Omental fat pad (tissue), 4 donors: ENCODE data around the gene MMS19. TPM values are rescaled to one million over a fixed set of nuclear protein-coding genes. Genes with fewer than 3 reads are reported as not detected.

ENCODE experiments used
- ATAC-seq: fragments of 150-250 bp; one replicate; pipeline ENCODE4 v1.9.1; 2016; ENCODE audit warnings: mild to moderate bottlenecking, moderate library complexity; ENCODE audit not compliant: low FRiP score
- DNase-seq: peaks from one replicate; pipeline ENCODE4 v3.0.0-alpha.2; 2019; ENCODE audit warnings: low spot score
- CTCF ChIP-seq, 3 donors: fragments of 450-650 bp; IDR thresholded peaks; one replicate each; pipeline ENCODE4 v1.5.1; 2016 to 2017; ENCODE audit warnings: antibody characterized with exemption in 3 of 3, mild to moderate bottlenecking in 3 of 3, moderate library complexity in 2 of 3
- total RNA-seq, 4 donors: library from RNA; depleted of rRNA; stranded (reverse); fragments of >200 nt; gene quantifications; one replicate each; pipeline ENCODE4 v1.1.0, GENCODE V29; 2016

The MMS19 gene
- total RNA-seq, 4 donors from 2014 or later = 44.4 to 117 (median 64.7) TPM

GRCh38 chr10:97494863-97495506 lies 3.2 kb downstream of the MMS19 start:
- ATAC-seq = no peak

GRCh38 chr10:97494151-97494550 lies 4.1 kb downstream of the MMS19 start:
- DNase-seq = no peak
- no peak for ATAC-seq
- TF ChIP-seq CTCF (IDR thresholded peaks at IDR 0.05) = no peak

More at GRCh38 chr10:97494863-97495506, 3.2 kb downstream of the MMS19 start:
- no peak for DNase-seq
- TF ChIP-seq CTCF (IDR thresholded peaks at IDR 0.05) = no peak

GRCh38 chr10:97490592-97490991 lies 7.6 kb downstream of the MMS19 start:
- TF ChIP-seq CTCF (IDR thresholded peaks at IDR 0.05) = no peak
- DNase-seq (no peak), ATAC-seq (no peak)

GRCh38 chr10:97485647-97486281 lies 12.5 kb downstream of the MMS19 start:
- TF ChIP-seq CTCF (IDR thresholded peaks at IDR 0.05) = no peak
- DNase-seq = no peak
- no peak for ATAC-seq

- TF ChIP-seq CTCF (IDR thresholded peaks at IDR 0.05) = no peak
- no peak for DNase-seq
- ATAC-seq = no peak
Measured at GRCh38 chr10:97483921-97484320, 14.3 kb downstream of the MMS19 start.

GRCh38 chr10:97483506-97483905 lies 14.7 kb downstream of the MMS19 start:
- no peak for TF ChIP-seq CTCF (IDR thresholded peaks at IDR 0.05)
- DNase-seq = no peak
- ATAC-seq = no peak

GRCh38 chr10:97482381-97482780 lies 15.8 kb downstream of the MMS19 start:
- TF ChIP-seq CTCF (IDR thresholded peaks at IDR 0.05) = no peak
- no peak for ATAC-seq
- DNase-seq = no peak
